ENCODE data around the gene CYTL1.

DNA sequence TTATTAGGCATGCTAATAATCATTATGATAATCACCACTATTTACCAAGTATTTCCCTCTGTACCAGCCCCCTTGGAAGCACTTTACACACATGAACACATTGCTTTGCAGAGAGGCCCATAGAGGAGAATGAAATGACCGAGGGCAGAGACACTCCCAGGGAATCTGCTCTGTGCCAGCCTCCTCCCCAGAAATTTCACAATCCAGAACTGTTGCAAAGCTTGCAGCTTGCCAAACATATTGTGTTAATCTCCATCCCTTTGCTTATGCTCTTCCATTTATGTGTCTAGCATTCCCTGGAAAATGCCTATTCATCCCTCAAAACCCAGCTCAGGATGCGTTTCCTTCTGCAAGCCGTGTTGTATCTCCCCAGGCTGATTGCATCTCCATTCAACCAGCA lies 37.8 kb downstream of the CYTL1 start:
- TF ChIP-seq CTCF (IDR thresholded peaks at IDR 0.05; ENCODE audit: insufficient read depth, low read depth, low read length): no peak
- TF ChIP-seq EZH2 (IDR thresholded peaks at IDR 0.05; ENCODE audit: insufficient read depth, low read length): no peak

Data from astrocyte (in vitro differentiated cells and primary cell).